Prostate gland (tissue), 2 donors: ENCODE data around the gene UNC50. TPM values are rescaled to one million over a fixed set of nuclear protein-coding genes. Genes with fewer than 3 reads are reported as not detected.

ENCODE experiments used
- DNase-seq: peaks from one replicate; pipeline ENCODE4 v3.0.0-alpha.2; 2019; ENCODE audit warnings: low spot score
- H3K27ac ChIP-seq, 2 donors: fragments of 200-600 bp; sonication (generic); 2 replicates each; pipeline ENCODE4 v1.5.1; 2017 to 2019
- H3K27me3 ChIP-seq: fragments of 200-600 bp; sonication (generic); replicated peaks from 2 replicates; pipeline ENCODE4 v1.5.1; 2019; ENCODE audit not compliant: insufficient read depth
- H3K36me3 ChIP-seq, 2 donors: fragments of 200-600 bp; sonication (generic); 1 replicate in 1 of 2; 2 replicates in 1 of 2; pipeline versions ENCODE4 v1.5.1 to v1.8.1; 2017 to 2019
- H3K4me1 ChIP-seq: fragments of 200-600 bp; sonication (generic); replicated peaks from 2 replicates; pipeline ENCODE4 v1.5.1; 2019
- H3K4me3 ChIP-seq, 2 donors: fragments of 200-600 bp; sonication (generic); 2 replicates each; pipeline ENCODE4 v1.5.1; 2017 to 2019
- H3K9me3 ChIP-seq: fragments of 200-600 bp; sonication (generic); 2 replicates; pipeline ENCODE4 v1.5.1; 2017
- CTCF ChIP-seq, 4 experiments: fragments of 200-600 bp in 2 of 4; fragments of 450-650 bp in 2 of 4; sonication (generic) in 2 of 4; IDR thresholded peaks; 1 replicate in 3 of 4; 2 replicates in 1 of 4; pipeline ENCODE4 v1.5.1; 2016 to 2019; ENCODE audit warnings: antibody characterized with exemption in 4 of 4, mild to moderate bottlenecking in 2 of 4, moderate library complexity in 2 of 4
- POLR2A ChIP-seq: fragments of 450-650 bp; IDR thresholded peaks from one replicate; pipeline ENCODE4 v1.6.1; 2016; ENCODE audit warnings: antibody characterized with exemption, mild to moderate bottlenecking
- POLR2AphosphoS5 ChIP-seq: sonication (generic); formaldehyde crosslinking; IDR thresholded peaks from one replicate; pipeline ENCODE4 v1.6.1; 2017; ENCODE audit warnings: antibody characterized with exemption
- WGBS: methylation state at CpG from one replicate; pipeline ENCODE4 v1.1.5; 2018; 5-methylcytosine and 5-hydroxymethylcytosine counted together
- intact Hi-C: fragments of 100-400 bp; cut with DNase I; formaldehyde crosslinking; loops from one replicate; pipeline ENCODE4 v1.14.2; 2022
- total RNA-seq, 2 donors: library from RNA; depleted of rRNA; stranded (reverse); fragments of >200 nt; gene quantifications; one replicate each; pipeline ENCODE4 v1.1.0, GENCODE V29; 2016

The UNC50 gene
- total RNA-seq, 2 donors from 2014 or later: 42.5 to 49.9 TPM

GRCh38 chr2:98565286-98565860 is 43.0 kb upstream of the UNC50 start:
- DNase-seq: no peak
- intact Hi-C loops: no loop called here

GRCh38 chr2:98565941-98566340 is 42.4 kb upstream of the UNC50 start:
- no peaks in the 10 kb centered on the region for H3K4me1 ChIP-seq
- intact Hi-C loops: no loop called here
- no peaks in the 10 kb centered on the region for H3K9me3 ChIP-seq
- H3K27me3 ChIP-seq: no peaks in the 10 kb centered on the region
- WGBS: 96% methylated on average over 19 of the region's 19 CpGs
- no peak for TF ChIP-seq CTCF (IDR thresholded peaks at IDR 0.05)
- TF ChIP-seq POLR2A: no peak
- TF ChIP-seq POLR2AphosphoS5: no peak
- no peak overlapping the region for H3K4me3 ChIP-seq
- DNase-seq: no peak
- peaks cover 0 to 8% of the 10 kb centered on the region in 2 donors for H3K36me3 ChIP-seq
- H3K27ac ChIP-seq: no peak overlapping the region

More at GRCh38 chr2:98565286-98565860, 43.0 kb upstream of the UNC50 start:
- 93% methylated on average over 9 of the region's 9 CpGs for WGBS
- Histone ChIP-seq H3K27ac (no peak overlapping the region), H3K4me3 (no peak overlapping the region), H3K36me3 (peaks cover 0 to 8% of the 10 kb centered on the region in 2 donors), H3K9me3 (no peaks in the 10 kb centered on the region), H3K27me3 (no peaks in the 10 kb centered on the region), H3K4me1 (no peaks in the 10 kb centered on the region)
- TF ChIP-seq POLR2AphosphoS5 (no peak), CTCF (IDR thresholded peaks at IDR 0.05) (no peak), POLR2A (no peak)

- no peak overlapping the region for H3K27ac ChIP-seq
- DNase-seq: no peak
- H3K27me3 ChIP-seq: no peaks in the 10 kb centered on the region
- 52% methylated on average over 10 of the region's 11 CpGs for WGBS
- no peaks in the 10 kb centered on the region for H3K9me3 ChIP-seq
- intact Hi-C loops: no loop called here
- TF ChIP-seq POLR2AphosphoS5 (no peak), POLR2A (no peak), CTCF (IDR thresholded peaks at IDR 0.05) (no peak)
- H3K36me3 ChIP-seq: peaks cover 0 to 17% of the 10 kb centered on the region in 2 donors
- H3K4me1 ChIP-seq: no peaks in the 10 kb centered on the region
- no peak overlapping the region for H3K4me3 ChIP-seq
Measured at GRCh38 chr2:98568161-98568956, 40.0 kb upstream of the UNC50 start.

GRCh38 chr2:98569197-98569793 is 39.1 kb upstream of the UNC50 start:
- Histone ChIP-seq H3K9me3 (no peaks in the 10 kb centered on the region), H3K36me3 (peaks cover 0 to 8% of the 10 kb centered on the region in 2 donors), H3K4me3 (no peak overlapping the region), H3K4me1 (no peaks in the 10 kb centered on the region), H3K27me3 (no peaks in the 10 kb centered on the region), H3K27ac (no peak overlapping the region)
- no peak for DNase-seq
- intact Hi-C loops: no loop called here
- no peak for TF ChIP-seq POLR2A
- TF ChIP-seq CTCF (IDR thresholded peaks at IDR 0.05): peak; percentile 45 to 58 (median 54)
- 77% methylated on average over 19 of the region's 19 CpGs for WGBS
